GM19328 (cell line): ENCODE results near the gene CFAP157.
A peak's percentile ranks its signal among the peaks of the same experiment; 100 is the strongest.

ENCODE experiments used
- ATAC-seq: cut with Tn5 transposase; IDR thresholded peaks from one replicate; pipeline ENCODE4 v1.9.1; 2021; ENCODE audit warnings: mild to moderate bottlenecking, moderate library complexity; ENCODE audit not compliant: unreplicated experiment

Gene CFAP157

DNA sequence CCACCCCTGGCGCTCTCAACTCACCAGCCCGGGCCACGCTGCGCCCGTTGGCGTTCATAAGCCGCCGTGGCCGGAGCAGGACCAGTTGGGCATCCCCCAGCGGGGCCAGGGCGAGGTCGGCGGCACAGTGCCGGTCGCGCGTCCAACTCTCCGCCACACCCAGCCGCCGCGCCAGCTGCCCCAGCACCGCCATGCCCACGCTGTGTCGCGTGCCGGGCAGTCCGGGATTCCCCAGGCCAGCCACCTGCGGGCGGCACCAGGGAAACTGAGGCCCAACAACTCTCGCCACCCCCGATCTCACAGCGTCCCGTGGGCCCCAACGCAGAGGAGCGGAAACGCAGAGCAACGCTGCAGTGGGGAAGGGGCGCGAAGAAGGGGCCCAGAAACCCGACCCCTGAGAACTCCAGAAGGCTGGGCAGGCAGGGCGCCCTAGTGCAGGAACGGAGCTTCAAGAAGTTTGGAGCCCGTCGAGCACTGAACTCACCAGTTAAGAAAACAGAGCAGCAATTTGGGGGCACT, 8.2 kb downstream of the CFAP157 start:
- ATAC-seq: no peak

DNA sequence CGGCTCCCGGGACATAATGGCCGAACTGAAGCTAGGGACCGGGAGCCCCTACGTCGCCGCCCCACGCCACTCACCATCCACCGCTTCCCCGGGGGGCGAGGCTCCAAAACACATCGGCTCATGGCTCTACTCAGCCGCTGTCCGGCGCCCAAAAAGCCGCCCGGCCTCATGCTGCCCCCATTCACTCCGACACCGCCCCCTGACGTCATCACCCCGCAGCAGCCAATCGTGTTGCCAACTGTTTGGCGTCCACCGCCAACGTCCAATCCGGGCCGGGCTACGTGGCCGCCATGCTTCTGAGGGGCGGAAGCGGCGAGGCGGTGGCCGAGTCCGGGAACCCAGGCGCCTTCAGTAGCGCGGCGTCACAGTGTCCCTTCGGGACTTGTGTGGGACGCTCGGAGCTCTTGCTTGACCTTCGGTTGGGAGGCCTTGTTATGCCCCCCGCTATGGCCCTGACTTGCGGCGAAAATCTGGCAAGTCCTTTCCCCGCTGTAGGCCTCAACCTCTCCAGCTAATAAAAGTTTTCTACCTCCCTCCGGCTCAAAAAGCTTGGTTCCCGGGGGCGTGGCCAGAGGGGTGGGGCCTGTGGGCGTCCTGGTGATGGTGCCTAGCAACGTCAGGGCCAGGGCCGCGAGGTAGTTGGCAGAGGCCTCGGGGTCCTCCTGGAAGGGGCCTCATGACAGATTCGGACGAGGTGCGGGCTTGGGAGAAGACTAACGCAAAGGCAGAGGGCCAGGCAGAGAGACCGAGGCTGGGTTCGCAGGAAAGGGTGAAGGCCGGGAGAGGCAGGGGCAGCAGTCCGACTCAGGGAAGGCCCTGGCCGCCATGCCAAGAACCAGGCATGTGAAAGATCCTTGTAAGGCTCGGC, 8.9 kb downstream of the CFAP157 start, which contains the start of the genes PTRH1 and TTC16:
TSS of gene PTRH1 (minus strand) at position 194 of the 868 bp plus-strand sequence. CDS start at position 170, 24 bp downstream.
TSS of gene TTC16 (plus strand) at position 610 of the 868 bp plus-strand sequence. CDS start at position 677, 67 bp downstream.
- ATAC-seq: peak; percentile 94

DNA sequence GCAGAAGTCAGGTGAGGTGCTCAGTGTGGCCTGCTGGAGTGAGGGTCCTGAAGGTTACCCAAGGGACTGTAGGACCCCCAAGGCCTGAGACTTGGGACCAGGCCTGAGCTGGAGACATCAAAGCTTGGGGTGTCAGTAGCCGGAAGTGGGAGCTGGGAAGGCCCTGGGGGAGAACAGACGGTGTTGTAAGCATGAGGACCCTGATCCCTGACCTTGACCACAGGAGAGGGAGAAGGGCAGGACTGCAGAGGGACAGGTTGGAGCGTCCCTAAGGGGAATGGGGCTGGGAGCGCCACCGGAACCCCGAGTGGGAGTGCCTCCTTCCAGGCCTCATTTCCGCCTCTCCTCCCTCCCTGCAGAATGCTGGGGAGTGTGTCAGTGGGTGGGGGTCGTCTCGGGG, 9.6 kb downstream of the CFAP157 start:
- ATAC-seq: no peak

DNA sequence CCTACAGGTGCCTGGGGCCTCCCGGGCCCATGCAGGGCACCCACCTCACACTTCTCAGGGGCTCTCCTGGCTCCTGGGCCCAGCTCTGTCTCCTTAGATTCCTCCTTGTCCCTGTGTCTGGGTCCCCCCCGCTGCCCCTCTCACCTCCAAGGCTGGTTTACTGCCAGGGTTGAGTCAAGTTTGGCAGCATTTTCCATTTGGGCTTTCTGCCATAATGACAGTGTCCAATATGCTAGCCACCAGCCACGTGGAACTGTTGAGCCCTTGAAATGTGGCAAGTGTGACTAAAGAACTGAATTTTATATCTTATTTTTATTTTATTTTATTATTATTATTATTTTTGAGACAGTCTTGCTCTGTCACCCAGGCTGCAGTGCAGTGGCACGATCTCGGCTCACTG, 11.0 kb downstream of the CFAP157 start:
- no peak for ATAC-seq

DNA sequence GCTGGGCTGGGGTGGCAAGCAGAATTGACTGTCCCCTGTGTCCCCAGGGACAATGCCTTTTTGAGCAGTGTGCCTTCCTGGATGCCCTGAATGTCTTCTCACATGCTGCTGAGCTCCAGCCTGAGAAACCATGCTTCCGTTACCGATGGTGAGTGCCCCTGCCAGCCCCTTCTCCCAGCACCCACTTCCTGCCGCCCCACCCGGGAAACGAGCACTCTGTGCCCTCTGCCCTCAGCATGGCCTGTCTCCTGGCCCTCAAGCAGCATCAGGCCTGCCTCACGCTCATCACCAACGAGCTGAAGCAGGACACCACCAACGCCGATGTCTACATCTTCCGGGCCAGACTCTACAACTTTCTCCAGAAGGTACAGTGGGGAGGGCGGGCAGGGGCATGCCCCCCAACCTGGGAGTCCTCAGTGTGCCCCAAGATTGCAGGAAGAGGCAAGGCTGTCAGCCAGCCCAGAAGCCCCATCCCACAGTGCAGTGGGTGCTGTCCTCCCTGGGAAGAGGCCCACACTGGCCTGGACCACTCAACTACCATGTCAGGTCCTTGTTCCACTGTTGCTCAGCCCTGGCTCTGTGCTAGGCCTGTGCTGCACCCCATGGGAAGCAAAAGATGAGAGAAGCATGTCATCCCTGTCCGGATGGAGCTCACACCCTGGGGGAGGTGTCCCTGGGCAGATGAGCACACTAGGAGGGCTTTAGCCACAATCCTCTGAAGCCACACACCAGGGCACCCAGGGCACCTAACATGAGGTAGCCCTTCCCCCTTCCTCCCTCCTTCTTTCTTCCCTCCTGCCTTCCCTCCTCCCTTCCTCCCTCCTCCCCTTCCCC, 13.5 kb downstream of the CFAP157 start:
- no peak for ATAC-seq

DNA sequence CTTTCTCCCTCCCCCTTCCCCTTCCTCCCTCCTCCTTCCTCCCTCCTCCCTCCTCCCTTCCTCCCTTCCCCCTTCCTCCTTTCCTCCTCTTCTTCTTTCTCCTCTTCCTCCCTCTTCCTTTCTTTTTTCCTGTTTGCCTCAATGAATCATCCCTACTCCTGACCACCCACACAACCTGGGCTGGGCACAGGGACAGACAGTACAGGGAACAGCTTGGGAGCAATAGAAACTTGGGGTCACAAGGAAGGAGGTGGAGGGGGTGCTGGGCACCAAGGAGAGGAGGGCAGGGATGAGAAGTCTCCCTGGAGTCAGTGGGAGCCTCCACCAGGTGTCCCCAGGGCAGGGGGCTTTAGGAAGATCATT, 14.1 kb downstream of the CFAP157 start:
- no peak for ATAC-seq

DNA sequence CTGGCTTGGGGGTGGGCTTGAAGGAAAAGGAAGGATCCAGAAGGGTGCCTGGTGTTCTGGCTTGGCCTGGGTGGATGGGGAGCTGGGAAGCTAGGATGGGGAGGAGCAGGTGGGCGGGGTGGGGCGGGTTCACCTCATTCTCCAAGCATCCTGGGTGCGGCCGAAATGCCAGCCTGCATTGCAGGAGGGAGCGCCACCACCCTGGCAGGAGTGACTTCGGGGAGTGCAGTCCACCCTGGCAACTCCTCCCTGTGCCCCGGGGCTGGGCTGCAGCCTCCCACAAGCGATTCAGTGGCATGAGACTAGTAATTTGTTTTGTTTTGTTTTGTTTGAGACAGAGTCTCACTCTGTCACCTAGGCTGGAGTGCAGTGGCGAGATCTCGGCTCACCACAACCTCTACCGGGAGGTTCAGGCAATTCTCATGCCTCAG, 14.6 kb downstream of the CFAP157 start:
- ATAC-seq: no peak

DNA sequence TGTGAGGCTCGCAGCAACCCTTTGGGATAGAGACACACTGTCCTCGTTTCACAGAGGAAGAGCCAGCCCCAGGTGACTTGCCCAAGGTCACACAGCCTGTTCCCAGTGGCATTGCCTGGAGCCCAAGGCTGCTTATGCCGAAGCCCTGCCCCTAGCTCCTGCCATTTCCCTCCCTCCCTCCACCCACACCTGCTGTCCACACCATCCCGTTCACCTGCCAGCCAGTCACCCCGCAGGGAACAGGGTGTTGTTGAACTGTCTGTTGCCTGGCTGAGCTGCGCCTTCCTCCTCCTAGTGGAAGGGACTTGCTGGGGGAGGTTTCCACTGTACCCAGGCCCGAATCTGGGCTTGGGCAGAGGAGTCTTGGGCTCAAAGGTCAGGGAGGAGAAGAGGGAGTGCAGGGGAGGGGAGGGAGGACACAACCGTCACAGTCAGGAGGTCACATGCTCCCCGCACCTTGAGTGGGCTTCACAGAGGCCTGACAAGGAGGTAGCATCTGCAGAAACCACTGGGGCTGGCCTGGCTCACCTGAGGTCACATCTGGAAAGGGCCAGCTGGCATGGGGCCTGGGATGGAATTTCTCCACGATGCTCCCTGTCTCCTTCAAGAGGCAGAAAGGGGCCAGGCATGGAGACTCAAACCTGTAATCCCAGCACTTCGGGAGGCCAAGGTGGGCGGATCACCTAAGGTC, 15.4 kb downstream of the CFAP157 start:
- ATAC-seq: no peak

DNA sequence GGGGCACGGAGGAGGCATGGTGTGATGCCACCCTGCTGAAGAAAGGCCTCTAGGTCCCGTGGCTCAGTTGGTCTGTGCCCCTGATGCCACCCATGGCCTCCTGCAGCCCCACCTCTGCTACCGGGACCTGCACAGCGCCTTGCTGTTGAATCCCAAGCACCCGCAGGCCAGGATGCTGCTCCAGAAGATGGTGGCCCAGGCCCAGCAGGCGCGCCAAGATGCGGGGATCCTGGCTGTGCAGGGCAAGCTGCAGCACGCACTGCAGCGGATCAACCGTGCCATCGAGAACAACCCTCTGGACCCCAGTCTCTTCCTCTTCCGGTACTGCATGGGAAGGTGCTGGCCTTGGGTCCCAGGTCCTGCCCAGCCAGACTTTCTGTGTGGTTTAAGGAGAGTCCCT, 16.2 kb downstream of the CFAP157 start:
- ATAC-seq: no peak

DNA sequence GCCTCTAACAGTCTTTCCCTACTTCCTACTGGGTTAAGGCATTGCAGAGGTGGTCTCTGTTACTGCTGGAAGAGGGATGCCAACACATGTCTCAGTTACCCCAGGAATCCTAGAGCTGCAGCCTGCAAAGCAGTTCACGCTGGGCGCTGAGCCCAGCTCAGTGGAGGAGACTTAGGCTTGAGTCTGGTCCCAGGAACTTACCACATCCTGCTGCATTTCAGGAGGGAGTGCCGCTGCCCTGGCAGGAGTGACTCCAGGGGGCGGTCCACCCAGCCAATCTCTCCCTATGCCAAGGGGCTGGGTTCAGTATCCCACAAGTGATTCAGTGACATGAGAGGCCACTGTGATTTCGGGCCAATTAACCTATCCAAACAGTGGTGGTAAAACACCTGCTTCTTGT, 16.7 kb downstream of the CFAP157 start:
- no peak for ATAC-seq

DNA sequence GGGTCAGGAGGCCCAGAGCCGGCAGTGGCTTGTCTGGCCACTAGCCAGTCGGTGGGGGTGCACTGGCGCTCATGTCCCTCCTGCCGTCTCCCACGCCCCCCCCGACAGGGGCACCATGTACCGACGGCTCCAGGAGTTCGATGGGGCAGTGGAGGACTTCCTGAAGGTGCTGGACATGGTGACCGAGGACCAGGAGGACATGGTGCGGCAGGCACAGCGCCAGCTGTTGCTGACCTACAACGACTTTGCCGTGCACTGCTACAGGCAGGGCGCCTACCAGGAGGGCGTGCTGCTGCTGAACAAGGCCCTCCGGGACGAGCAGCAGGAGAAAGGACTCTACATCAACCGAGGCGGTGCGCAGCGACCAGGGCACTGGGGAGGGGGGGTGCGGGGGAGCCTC, 17.2 kb downstream of the CFAP157 start:
- no peak for ATAC-seq

DNA sequence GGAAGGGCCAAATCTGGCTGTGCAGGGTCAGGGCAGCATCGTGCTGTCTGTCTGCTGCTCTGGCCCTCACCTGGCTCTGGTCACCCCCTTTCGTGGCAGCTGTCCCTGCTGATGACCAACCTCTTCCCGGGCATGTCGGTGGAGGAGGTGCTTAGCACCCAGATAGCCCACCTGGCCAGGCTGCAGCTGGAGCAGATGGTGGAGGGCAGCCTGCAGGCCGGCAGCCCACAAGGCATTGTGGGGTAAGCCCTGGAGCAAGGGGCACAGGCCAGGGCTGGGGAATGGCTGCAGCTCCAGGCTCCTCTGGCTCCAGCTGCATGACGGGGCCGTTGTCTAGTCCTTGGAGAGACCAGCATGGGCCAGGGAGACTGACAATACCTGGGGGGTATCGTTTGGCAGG, 20.1 kb downstream of the CFAP157 start:
- ATAC-seq: no peak

DNA sequence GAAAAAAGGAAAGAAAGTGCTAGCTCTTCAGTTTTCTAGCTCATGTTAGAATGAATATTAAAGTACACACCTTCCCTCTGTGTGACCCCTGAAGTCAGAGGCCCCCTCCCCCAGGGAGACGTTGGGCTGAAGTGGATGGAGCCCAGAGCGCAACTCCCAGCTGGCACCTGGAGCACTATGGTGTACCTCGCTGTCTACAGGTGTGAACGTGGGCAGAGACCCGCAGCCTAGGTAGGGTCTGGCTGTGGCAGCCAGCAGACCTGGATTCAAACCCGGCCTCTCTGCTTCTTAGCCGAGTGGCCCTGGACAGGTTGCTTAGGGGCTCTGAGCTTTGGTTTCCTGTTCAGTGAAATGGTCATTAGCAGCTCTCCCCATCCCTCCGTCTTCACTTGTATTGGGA, 22.0 kb downstream of the CFAP157 start:
- no peak for ATAC-seq

DNA sequence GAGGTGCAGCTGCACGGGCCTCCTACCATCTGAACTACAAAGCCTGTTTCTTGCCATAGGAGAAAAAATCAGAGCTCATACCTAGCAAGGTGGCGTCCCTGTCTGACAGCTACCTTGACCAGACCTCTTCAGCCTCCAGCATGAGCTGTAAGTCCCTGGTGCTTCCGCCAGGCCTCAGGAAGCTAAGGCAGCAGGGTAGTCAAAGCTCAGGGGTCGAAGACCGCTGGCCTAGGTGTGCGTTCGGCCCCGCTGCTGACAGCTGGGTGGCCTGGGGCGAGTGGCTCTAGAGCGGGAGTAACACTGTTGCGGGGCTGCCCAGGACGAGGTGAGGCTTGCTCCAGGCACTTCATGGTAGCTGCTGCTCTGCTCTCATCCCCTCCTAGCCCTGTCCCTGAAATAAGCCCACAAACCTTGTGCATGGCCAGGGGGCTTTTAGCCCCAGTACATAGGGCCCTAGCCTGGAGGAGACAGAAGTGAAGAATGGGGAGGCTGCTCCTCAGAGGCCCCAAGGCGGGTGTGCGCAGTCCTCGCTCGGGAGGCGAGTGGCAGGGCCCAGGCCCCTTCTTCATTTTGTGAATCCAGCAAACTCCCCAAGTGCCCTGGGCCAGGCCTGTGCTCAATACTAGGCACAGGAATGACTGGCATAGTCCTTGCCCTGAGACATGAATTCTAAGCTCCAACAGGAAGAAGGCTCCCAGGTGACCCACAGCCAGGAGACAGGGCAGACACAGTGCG, 22.9 kb downstream of the CFAP157 start:
- ATAC-seq: no peak

DNA sequence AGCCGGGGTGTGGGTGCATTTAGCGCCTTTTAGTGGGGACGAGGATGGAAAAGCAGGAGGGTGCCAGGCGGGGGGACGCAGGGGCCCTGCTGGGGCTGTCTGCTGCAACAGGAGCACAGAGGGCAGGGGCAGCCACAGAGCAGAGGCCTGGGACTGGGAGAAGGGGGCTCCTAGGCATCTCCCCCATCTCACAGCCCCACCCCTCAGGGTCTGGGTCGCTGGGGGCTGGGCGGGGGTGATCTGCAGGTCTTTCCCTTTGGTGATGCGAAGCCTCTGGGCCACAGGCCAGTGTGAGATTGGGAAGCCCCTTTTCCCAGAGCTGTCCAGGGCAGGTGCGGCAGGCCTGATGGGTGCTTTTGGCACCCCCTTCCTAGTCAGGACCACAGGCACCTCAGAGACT, 23.5 kb downstream of the CFAP157 start:
- no peak for ATAC-seq

DNA sequence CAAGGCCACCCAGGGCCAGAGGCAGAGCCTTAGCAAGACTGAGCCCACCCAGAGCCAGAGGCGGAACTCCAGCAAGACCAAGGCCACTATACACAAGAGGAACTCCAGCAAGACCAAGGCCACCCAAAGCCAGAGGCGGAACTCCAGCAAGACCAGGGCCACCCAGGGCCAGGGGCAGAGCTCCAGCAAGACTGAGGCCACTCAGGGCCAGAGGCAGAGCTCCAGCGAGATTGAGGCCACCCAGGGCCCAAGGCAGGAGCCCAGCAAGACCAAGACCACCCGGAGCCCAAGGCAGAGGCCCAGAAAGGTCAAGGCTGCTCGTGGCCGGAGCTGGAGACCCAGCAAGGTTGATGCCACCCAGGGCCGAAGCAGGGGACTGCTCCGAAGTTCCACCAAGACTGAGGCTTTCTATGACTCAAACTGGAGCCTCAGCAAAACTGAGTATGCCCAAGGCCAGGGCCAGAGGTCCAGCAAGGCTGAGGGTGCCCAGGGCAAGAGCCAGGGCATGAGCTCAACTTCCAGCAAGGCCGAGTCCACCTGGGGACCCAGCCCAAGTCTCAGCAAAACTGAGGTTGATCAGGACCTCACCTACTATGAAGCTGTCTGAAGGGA, 24.1 kb downstream of the CFAP157 start:
- no peak for ATAC-seq

DNA sequence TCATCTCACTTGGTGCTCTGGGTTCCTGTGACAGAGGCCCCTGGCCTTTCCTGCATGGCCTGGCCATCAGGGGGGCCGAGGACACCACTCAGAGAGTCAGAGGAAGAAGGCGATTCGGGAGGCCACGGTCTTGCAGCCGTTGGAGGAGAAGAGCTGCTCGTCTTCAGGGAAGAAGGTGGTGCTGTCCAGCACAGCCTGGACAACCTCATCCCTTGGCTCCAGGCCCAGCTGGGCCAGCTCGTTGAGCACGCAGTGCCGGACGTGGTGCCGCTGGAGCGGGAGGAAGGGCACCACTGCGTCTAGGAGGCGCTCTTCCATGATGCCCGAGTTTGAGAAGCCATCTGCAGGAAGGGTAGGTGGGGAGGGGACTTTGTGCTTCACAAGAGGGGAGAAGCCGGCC, 25.1 kb downstream of the CFAP157 start:
- no peak for ATAC-seq

DNA sequence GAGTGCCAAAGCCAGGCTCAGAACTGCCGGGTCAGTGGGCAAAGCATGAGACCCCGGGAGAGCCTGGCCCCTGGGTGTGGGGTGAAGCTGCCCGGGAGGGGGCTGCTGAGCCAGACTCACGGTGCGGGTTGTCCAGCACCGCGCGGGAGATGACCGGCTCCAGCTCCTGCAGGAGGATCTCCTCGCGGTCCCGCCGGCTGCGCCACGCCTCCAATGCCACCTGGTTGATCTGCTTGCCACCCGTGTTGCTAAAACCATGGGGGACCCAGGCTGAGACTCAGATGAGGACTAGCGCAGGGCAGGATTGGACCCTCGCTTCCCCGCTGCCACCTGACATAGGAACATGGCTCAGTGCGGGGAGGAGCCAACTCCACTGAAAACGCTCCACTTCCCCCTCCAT, 25.7 kb downstream of the CFAP157 start:
- no peak for ATAC-seq

DNA sequence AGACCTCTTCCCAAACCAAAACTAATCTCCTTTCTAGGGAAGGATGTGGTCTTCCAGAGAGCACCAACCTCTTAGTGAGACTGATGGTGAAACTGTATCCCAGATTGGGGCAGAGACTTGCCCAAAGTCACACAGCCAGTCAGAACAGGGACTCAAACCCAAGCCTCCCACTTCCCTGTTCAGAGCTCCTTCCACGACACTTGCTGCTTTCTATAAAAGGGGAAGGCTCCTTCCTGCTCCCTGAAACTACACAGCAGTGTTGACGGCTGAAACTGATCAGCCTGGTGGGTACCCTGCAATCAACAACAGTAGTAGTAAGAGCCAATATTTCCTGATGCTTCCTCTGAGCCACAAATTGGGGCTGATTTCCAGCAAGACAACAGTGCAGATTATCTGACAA, 26.8 kb downstream of the CFAP157 start:
- no peak for ATAC-seq

DNA sequence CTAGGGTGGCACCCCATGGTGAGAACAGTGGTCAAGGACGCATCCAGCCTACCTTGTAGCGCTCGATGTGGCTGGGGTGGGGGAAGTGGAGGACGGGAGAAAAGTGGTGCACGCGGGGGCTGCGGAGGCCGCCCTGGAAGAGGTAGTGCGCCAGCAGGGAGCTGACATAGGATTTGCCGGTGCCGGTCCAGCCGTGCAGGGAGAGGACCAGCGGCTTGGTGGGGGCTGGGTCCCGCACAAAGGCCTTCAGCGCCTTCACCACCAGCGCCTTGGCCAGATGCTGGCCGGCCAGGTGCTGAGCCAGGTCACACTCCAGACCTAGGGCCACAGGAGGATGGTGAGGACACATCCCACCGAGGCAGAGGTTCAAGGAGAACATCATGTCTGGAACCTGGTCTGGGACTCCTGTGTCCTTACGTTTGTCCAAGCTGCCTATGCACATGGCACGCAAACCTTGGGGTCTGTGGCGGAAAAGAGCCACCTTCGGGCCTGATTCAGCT, 27.5 kb downstream of the CFAP157 start:
- ATAC-seq: no peak
